HEK293 (cell line): Measurements from ENCODE around the gene WNT6.
A peak's percentile ranks its signal among the peaks of the same experiment; 100 is the strongest.

Experiments used
- CTCF ChIA-PET: fragments of 350-600 bp; formaldehyde crosslinking; extraction: SDS; loops from one replicate; lab custom pipeline; 2021; ENCODE audit warnings: antibody characterized with exemption; lab: Yijun Ruan, JAX
- POLR2A ChIA-PET: fragments of 300-600 bp; formaldehyde crosslinking; extraction: SDS; loops from one replicate; lab custom pipeline; 2020; ENCODE audit warnings: antibody characterized with exemption, inconsistent platforms; lab: Yijun Ruan, JAX
- H3K27ac ChIP-seq: fragments of 200-500 bp; sonication (Bioruptor generic); 2 replicates; pipeline ENCODE4 v1.5.1; 2014; ENCODE audit warnings: low read depth, low read length, control low read depth, inconsistent platforms; ENCODE audit errors: extremely low read depth
- H3K36me3 ChIP-seq, 2 experiments: fragments of 200-500 bp in 1 of 2; sonication (Bioruptor generic) in 1 of 2; 1 replicate in 1 of 2; 2 replicates in 1 of 2; pipeline ENCODE4 v1.5.1; 2014 to 2017; ENCODE audit warnings: inconsistent platforms in 2 of 2, low read length in 2 of 2; ENCODE audit not compliant: control insufficient read depth in 2 of 2, insufficient read depth in 1 of 2
- H3K4me1 ChIP-seq: fragments of 200-500 bp; sonication (Bioruptor generic); 2 replicates; pipeline ENCODE4 v1.5.1; 2014; ENCODE audit warnings: mild to moderate bottlenecking, low read length, inconsistent platforms; ENCODE audit not compliant: control insufficient read depth, insufficient read depth
- H3K4me3 ChIP-seq: 2 replicates; pipeline ENCODE4 v1.5.1; 2011; ENCODE audit warnings: low read depth, mild to moderate bottlenecking, control low read depth, low read length, moderate library complexity
- H3K9me3 ChIP-seq: fragments of 200-500 bp; sonication (Bioruptor generic); 2 replicates; pipeline ENCODE4 v1.5.1; 2014; ENCODE audit warnings: low read depth, low read length, inconsistent platforms; ENCODE audit not compliant: control insufficient read depth, insufficient read depth
- CTCF ChIP-seq: fragments of 450-650 bp; formaldehyde crosslinking; IDR thresholded peaks from 2 replicates; pipeline ENCODE4 v1.5.1; 2016; ENCODE audit warnings: missing biosample characterization, missing genetic modification characterization
- PATZ1 ChIP-seq: fragments of 450-650 bp; formaldehyde crosslinking; IDR thresholded peaks from 2 replicates; pipeline ENCODE4 v1.5.1; 2016; ENCODE audit warnings: missing biosample characterization, missing genetic modification characterization
- PRDM1 ChIP-seq: fragments of 450-650 bp; formaldehyde crosslinking; IDR thresholded peaks from 2 replicates; pipeline ENCODE4; 2016; ENCODE audit warnings: missing biosample characterization, missing genetic modification characterization
- SP7 ChIP-seq: fragments of 450-650 bp; formaldehyde crosslinking; IDR thresholded peaks from 2 replicates; pipeline ENCODE4 v1.5.1; 2016; ENCODE audit warnings: missing biosample characterization, missing genetic modification characterization
- TRIM28 ChIP-seq: IDR thresholded peaks from 2 replicates; pipeline ENCODE4 v1.6.1; 2011; ENCODE audit warnings: low read length, control low read depth, borderline replicate concordance
- TSHZ1 ChIP-seq: fragments of 450-650 bp; formaldehyde crosslinking; IDR thresholded peaks from 2 replicates; pipeline ENCODE4 v1.5.1; 2016; ENCODE audit warnings: missing biosample characterization, missing genetic modification characterization, borderline replicate concordance
- YY2 ChIP-seq: fragments of 450-650 bp; formaldehyde crosslinking; IDR thresholded peaks from 2 replicates; pipeline ENCODE4 v1.5.1; 2016; ENCODE audit warnings: missing biosample characterization, missing genetic modification characterization
- ZBTB21 ChIP-seq: fragments of 450-650 bp; formaldehyde crosslinking; IDR thresholded peaks from 2 replicates; pipeline ENCODE4 v1.5.1; 2017; ENCODE audit warnings: missing biosample characterization, missing genetic modification characterization
- ZNF10 ChIP-seq: fragments of 450-650 bp; formaldehyde crosslinking; IDR thresholded peaks from 2 replicates; pipeline ENCODE4 v1.5.1; 2017; ENCODE audit warnings: missing biosample characterization, missing genetic modification characterization
- ZNF175 ChIP-seq: fragments of 450-650 bp; formaldehyde crosslinking; IDR thresholded peaks from 2 replicates; pipeline ENCODE4 v1.5.1; 2016; ENCODE audit warnings: missing biosample characterization, missing genetic modification characterization
- ZNF18 ChIP-seq: fragments of 450-650 bp; formaldehyde crosslinking; IDR thresholded peaks from 2 replicates; pipeline ENCODE4 v1.5.1; 2016; ENCODE audit warnings: missing biosample characterization, missing genetic modification characterization
- ZNF214 ChIP-seq: fragments of 450-650 bp; formaldehyde crosslinking; IDR thresholded peaks from 2 replicates; pipeline ENCODE4 v1.5.1; 2017; ENCODE audit warnings: missing biosample characterization, mild to moderate bottlenecking, missing genetic modification characterization, borderline replicate concordance
- ZNF239 ChIP-seq: fragments of 450-650 bp; formaldehyde crosslinking; IDR thresholded peaks from 2 replicates; pipeline ENCODE4 v1.5.1; 2016; ENCODE audit warnings: missing biosample characterization, missing genetic modification characterization
- ZNF26 ChIP-seq: fragments of 450-650 bp; formaldehyde crosslinking; IDR thresholded peaks from 2 replicates; pipeline ENCODE4 v1.5.1; 2016; ENCODE audit warnings: missing biosample characterization, missing genetic modification characterization
- ZNF416 ChIP-seq: fragments of 450-650 bp; formaldehyde crosslinking; IDR thresholded peaks from 2 replicates; pipeline ENCODE4 v1.5.1; 2016; ENCODE audit warnings: missing biosample characterization, missing genetic modification characterization
- ZNF654 ChIP-seq: fragments of 450-650 bp; formaldehyde crosslinking; IDR thresholded peaks from 2 replicates; pipeline ENCODE4 v1.5.1; 2016; ENCODE audit warnings: low read depth, missing biosample characterization, missing genetic modification characterization
- ZSCAN4 ChIP-seq: fragments of 450-650 bp; formaldehyde crosslinking; IDR thresholded peaks from 2 replicates; pipeline ENCODE4 v1.5.1; 2017; ENCODE audit warnings: missing biosample characterization, missing genetic modification characterization

The WNT6 gene

GRCh38 chr2:218851286-218851685, 8.3 kb upstream of the WNT6 start:
- H3K36me3 ChIP-seq: no peaks in the 10 kb centered on the region
- TF ChIP-seq ZSCAN4 (no peak), ZNF239 (tag by site-specific recombination) (no peak), TRIM28 (no peak)
- TF ChIP-seq, all 188 proteins: peak for 0
- Histone ChIP-seq H3K4me1 (peaks cover 6% of the 10 kb centered on the region; the same call in 1 of the 2 replicates), H3K9me3 (no peaks in the 10 kb centered on the region), H3K27ac (no peak overlapping the region), H3K4me3 (no peak overlapping the region)
- ChIA-PET CTCF (interaction anchor here (0.6 to 10.1 kb wide), 13 partner anchors 12 to 991 kb away, joined by 3 to 115 read pairs (median 5); no protein-coding TSS in a partner anchor), POLR2A (interaction anchor here (0.6 kb wide), 1 partner anchor 192 kb away, joined by 3 read pairs; the partner anchor contains the start of genes BCS1L and ZNF142)

- ChIA-PET CTCF (interaction anchor here (0.6 to 10.1 kb wide), 33 partner anchors 11 to 586 kb away, joined by 3 to 115 read pairs (median 3); no protein-coding TSS in a partner anchor), POLR2A (interaction anchor here (1.0 kb wide), 1 partner anchor 194 kb away, joined by 3 read pairs; the partner anchor contains the start of genes BCS1L and ZNF142)
- H3K9me3 ChIP-seq: no peaks in the 10 kb centered on the region
- no peak overlapping the region for H3K4me3 ChIP-seq
- no peaks in the 10 kb centered on the region for H3K36me3 ChIP-seq
- H3K27ac ChIP-seq: no peak overlapping the region
- peaks cover 18% of the 10 kb centered on the region for H3K4me1 ChIP-seq
- TF ChIP-seq ZNF214 (no peak), TSHZ1 (tag by site-specific recombination) (no peak), ZNF18 (tag by site-specific recombination) (peak; percentile 37; the same call in 1 of the 2 replicates), ZNF416 (tag by site-specific recombination) (no peak), ZNF10 (peak; percentile 84; the same call in 1 of the 2 replicates), ZSCAN4 (peak; percentile 84), PRDM1 (tag by site-specific recombination) (0 out of 2 replicates have a peak, but pooled peaks have one; percentile 30), PATZ1 (tag by site-specific recombination) (0 out of 2 replicates have a peak, but pooled peaks have one; percentile 24), ZNF654 (tag by site-specific recombination) (peak; percentile 98), ZNF26 (tag by site-specific recombination) (no peak), ZBTB21 (tag by site-specific recombination) (no peak), YY2 (tag by site-specific recombination) (no peak), SP7 (tag by site-specific recombination) (0 out of 2 replicates have a peak, but pooled peaks have one; percentile 12), CTCF (tag by site-specific recombination) (peak; percentile 92), ZNF175 (tag by site-specific recombination) (no peak)
Observed at GRCh38 chr2:218852911-218853667, 6.5 kb upstream of the WNT6 start.
